GM11168 (cell line): ENCODE data around the gene TPRG1L.

Experiments used
- in situ Hi-C: fragments of 300-500 bp; cut with MboI; formaldehyde crosslinking; loops from one replicate; pipeline ENCODE4 v1.12.0; 2022; ENCODE audit warnings: low sequenced_read_pairs; ENCODE audit not compliant: unreplicated experiment

Gene TPRG1L

GRCh38 chr1:3593334-3593733 is 31.5 kb upstream of the TPRG1L start:
- in situ Hi-C loops: no loop called here

GRCh38 chr1:3593745-3594144 is 31.1 kb upstream of the TPRG1L start:
- in situ Hi-C loops: no loop called here

GRCh38 chr1:3594706-3595377 is 30.0 kb upstream of the TPRG1L start:
- in situ Hi-C loops: no loop called here

- in situ Hi-C loops: no loop called here
Measured at GRCh38 chr1:3595949-3596348, 28.9 kb upstream of the TPRG1L start.

GRCh38 chr1:3596663-3597598 is 27.9 kb upstream of the TPRG1L start:
- in situ Hi-C loops: no loop called here

GRCh38 chr1:3597599-3597964 is 27.2 kb upstream of the TPRG1L start:
- in situ Hi-C loops: no loop called here

GRCh38 chr1:3598051-3598491 is 26.7 kb upstream of the TPRG1L start:
- in situ Hi-C loops: no loop called here

- in situ Hi-C loops: no loop called here
Measured at GRCh38 chr1:3598522-3599285, 26.1 kb upstream of the TPRG1L start.

- in situ Hi-C loops: no loop called here
Measured at GRCh38 chr1:3599286-3599811, 25.5 kb upstream of the TPRG1L start.

GRCh38 chr1:3599816-3600215 is 25.0 kb upstream of the TPRG1L start:
- in situ Hi-C loops: no loop called here

GRCh38 chr1:3600354-3600753 is 24.5 kb upstream of the TPRG1L start:
- in situ Hi-C loops: no loop called here

GRCh38 chr1:3601743-3602142 is 23.1 kb upstream of the TPRG1L start:
- in situ Hi-C loops: no loop called here

GRCh38 chr1:3602375-3602774 is 22.4 kb upstream of the TPRG1L start:
- in situ Hi-C loops: no loop called here

- in situ Hi-C loops: no loop called here
Measured at GRCh38 chr1:3603156-3603555, 21.7 kb upstream of the TPRG1L start.

- in situ Hi-C loops: no loop called here
Measured at GRCh38 chr1:3603571-3604467, 21.0 kb upstream of the TPRG1L start.

GRCh38 chr1:3604468-3604974 is 20.3 kb upstream of the TPRG1L start:
- in situ Hi-C loops: no loop called here

GRCh38 chr1:3604997-3605823 is 19.6 kb upstream of the TPRG1L start:
- in situ Hi-C loops: no loop called here
